Fibroblast of villous mesenchyme (primary cell): ENCODE measurements around the gene FNDC8. TPM values are rescaled to one million over a fixed set of nuclear protein-coding genes. Genes with fewer than 3 reads are reported as not detected.
"Not testable (repeated sequence)": the region's sequence is repeated elsewhere in the genome, so short reads cannot be mapped to it uniquely, and the experiment has no call there.

ENCODE experiments used
- DNase-seq: peaks from one replicate; pipeline ENCODE4 v3.0.0-alpha.2; 2010; ENCODE audit warnings: low read depth
- H3K4me3 ChIP-seq: 2 replicates; pipeline ENCODE4 v1.5.1; 2011; ENCODE audit warnings: low read depth, mild to moderate bottlenecking, low read length
- CTCF ChIP-seq: IDR thresholded peaks from 2 replicates; pipeline ENCODE4 v1.5.1; 2012; ENCODE audit warnings: low read depth, mild to moderate bottlenecking, low read length; ENCODE audit not compliant: insufficient read depth
- total RNA-seq: library from RNA; depleted of rRNA; stranded (reverse); fragments of >200 nt; gene quantifications from 2 replicates; pipeline ENCODE4 v1.2.3, GENCODE V29; 2012

FNDC8 gene
- total RNA-seq, 1 donor: not detected

- TF ChIP-seq CTCF: no peak
- no peak overlapping the region for H3K4me3 ChIP-seq
- no peak for DNase-seq
These were observed 23.6 kb upstream of the FNDC8 start for GRCh38 chr17:35097776-35098175.

- DNase-seq: no peak
- no peak overlapping the region for H3K4me3 ChIP-seq
- no peak for TF ChIP-seq CTCF
These were observed 21.5 kb upstream of the FNDC8 start for GRCh38 chr17:35099908-35100307.

- no peak overlapping the region for H3K4me3 ChIP-seq
- TF ChIP-seq CTCF: no peak
- no peak for DNase-seq
These were observed 20.4 kb upstream of the FNDC8 start for GRCh38 chr17:35101036-35101435.

- H3K4me3 ChIP-seq: no peak overlapping the region
- no peak for TF ChIP-seq CTCF
- DNase-seq: no peak
These were observed 19.7 kb upstream of the FNDC8 start for GRCh38 chr17:35101725-35102124.

GRCh38 chr17:35103271-35103670 is 18.1 kb upstream of the FNDC8 start:
- H3K4me3 ChIP-seq: no peak overlapping the region
- TF ChIP-seq CTCF: no peak
- DNase-seq: no peak

GRCh38 chr17:35104844-35105450 is 16.5 kb upstream of the FNDC8 start:
- DNase-seq: no peak
- no peak for TF ChIP-seq CTCF
- no peak overlapping the region for H3K4me3 ChIP-seq

- DNase-seq, H3K4me3 ChIP-seq: not testable (repeated sequence)
These were observed 10.6 kb upstream of the FNDC8 start for GRCh38 chr17:35110791-35111190.
